Measurements from ENCODE around the gene KCMF1. TPM values are rescaled to one million over a fixed set of nuclear protein-coding genes. Genes with fewer than 3 reads are reported as not detected.
A peak's percentile ranks its signal among the peaks of the same experiment; 100 is the strongest.

KCMF1 gene
- total and polyA plus RNA-seq, 9 of the 15 experiments (the other 6 are each of a cell fraction or from before 2014, with no cell fraction given), result 6.8 to 88.2 (median 46.5) TPM

- H2AFZ ChIP-seq (ENCODE audit: low read depth, low read length), result no peak overlapping the region
- FAIRE-seq (peak; percentile 49), ATAC-seq (no peak; the same call in 2 of the 3 replicates), DNase-seq (ENCODE audit: extremely low read depth in 1 of 4, low spot score in 3 of 4) (peak in 1 of 4 experiments; percentile 25)
- no TSS peak for BruUV-seq (replicated peaks)
- peak overlapping the region; percentile 4; the same call in 1 of the 3 replicates for H3K27ac ChIP-seq (ENCODE audit: extremely low read depth, low read depth, low read length)
- peaks cover 8% of the 10 kb centered on the region; the same call in 1 of the 2 replicates for H4K20me1 ChIP-seq (replicated peaks; ENCODE audit: control insufficient read depth, insufficient read depth, low read length)
- H3K4me2 ChIP-seq (ENCODE audit: insufficient read depth, low read length), result no peak overlapping the region
- intact Hi-C loops (cut with micrococcal nuclease), result no loop called here
- H3K9me1 ChIP-seq (ENCODE audit: control insufficient read depth, insufficient read depth, low read length), result no peaks in the 10 kb centered on the region
- H3K27me3 ChIP-seq (ENCODE audit: control insufficient read depth in 2 of 2, insufficient read depth in 2 of 2, low read length in 2 of 2), result no peaks in the 10 kb centered on the region
- H3K9me3 ChIP-seq (replicated peaks; ENCODE audit: control insufficient read depth, insufficient read depth, low read depth, low read length), result no peaks in the 10 kb centered on the region
- peaks cover 88% of the 10 kb centered on the region for H3K79me2 ChIP-seq (ENCODE audit: control insufficient read depth, insufficient read depth, low read length)
- TF ChIP-seq POLR2H (tag; IDR thresholded peaks at IDR 0.05; ENCODE audit: low read depth) (0 out of 2 replicates have a peak, but pooled peaks have one; percentile 27), CTCF (IDR thresholded peaks at IDR 0.05 in 2 of 3, conservative IDR thresholded peaks at IDR 0.05 in 1 of 3; ENCODE audit: insufficient read depth in 2 of 3, low read depth in 1 of 3, low read length in 3 of 3) (peak in 2 of 3 experiments; percentile 23 to 51; a peak in 3 of 6 replicates), EP300 (IDR thresholded peaks at IDR 0.05; ENCODE audit: low read length) (no peak), ZNF584 (CRISPR knock-in tag; IDR thresholded peaks at IDR 0.05; ENCODE audit: low read depth) (no peak), ZBTB26 (CRISPR knock-in tag; IDR thresholded peaks at IDR 0.05) (no peak), FOXA3 (CRISPR knock-in tag; conservative IDR thresholded peaks at IDR 0.05 in 1 of 2, IDR thresholded peaks at IDR 0.05 in 1 of 2) (no peak), TOE1 (IDR thresholded peaks at IDR 0.05; ENCODE audit: borderline replicate concordance) (no peak), TOE1 (CRISPR knock-in tag; IDR thresholded peaks at IDR 0.05; ENCODE audit: borderline replicate concordance, low read depth) (no peak)
- POLR2A ChIA-PET, result interaction anchor here (0.6 to 1.4 kb wide), 8 partner anchors 12 to 92 kb away, joined by 3 to 4 read pairs (median 3); no protein-coding TSS in a partner anchor
- H3K4me1 ChIP-seq (replicated peaks in 1 of 2; ENCODE audit: control insufficient read depth in 2 of 2, insufficient read depth in 2 of 2, low read length in 2 of 2), result peaks cover 2 to 4% of the 10 kb centered on the region in 2 experiments; a peak in 3 of 5 replicates
- no peaks in the 10 kb centered on the region for H3K36me3 ChIP-seq (ENCODE audit: control insufficient read depth, insufficient read depth, low read length)
- CTCF ChIA-PET (ENCODE audit: low intra/inter-chr PET ratio), result interaction anchor here (0.6 kb wide), 1 partner anchor 47 kb away, joined by 4 read pairs; no protein-coding TSS in a partner anchor
- no peak overlapping the region for H3K9ac ChIP-seq (ENCODE audit: insufficient read depth in 1 of 2, low read depth in 2 of 2, low read length in 2 of 2)
- WGBS (ENCODE audit: insufficient coverage, low coverage, missing lambda C conversion rate), result 5% methylated on average over 5 of the region's 5 CpGs
- H3K4me3 ChIP-seq, result no peak overlapping the region
- in situ Hi-C loops (cut with MboI), result no loop called here
These were observed 46.6 kb downstream of the KCMF1 start for GRCh38 chr2:85017411-85018048.

Measured in K562 (cell line).